Measurements from ENCODE around the gene SYNPR. TPM values are rescaled to one million over a fixed set of nuclear protein-coding genes. Genes with fewer than 3 reads are reported as not detected.

SYNPR gene
- total RNA-seq, 1 experiment from 2014 or later: 0.17 TPM

DNA sequence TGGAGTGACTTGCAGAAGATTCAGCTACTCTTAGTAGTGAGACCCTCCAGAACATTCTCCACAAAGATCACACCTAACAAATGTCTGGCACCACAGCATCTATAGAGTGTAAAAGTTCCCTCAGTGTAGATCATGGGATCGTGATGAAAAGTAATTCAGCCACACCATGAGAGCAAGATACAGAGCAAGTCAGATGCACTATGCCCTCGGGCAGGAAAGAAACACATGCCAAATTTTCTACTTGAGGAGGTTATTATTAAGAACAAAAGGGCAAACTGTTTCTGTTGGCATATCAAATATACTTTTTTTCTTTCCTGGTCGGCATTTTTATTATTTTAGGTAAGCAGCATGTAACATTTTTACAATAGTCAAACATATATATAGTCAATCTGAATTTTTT lies 329.6 kb downstream of the SYNPR start:
- no peak overlapping the region for H3K4me2 ChIP-seq (ENCODE audit: insufficient read depth, insufficient read length, low read length)
- no peaks in the 10 kb centered on the region for H4K20me1 ChIP-seq (ENCODE audit: control insufficient read depth, insufficient read depth, insufficient read length)
- H3K14ac ChIP-seq (ENCODE audit: insufficient read depth, low read length): no peak overlapping the region
- H3K23ac ChIP-seq (ENCODE audit: insufficient read length, low read depth, low read length): no peak overlapping the region
- H3K56ac ChIP-seq (ENCODE audit: insufficient read length, low read depth, low read length): no peak overlapping the region
- no peak overlapping the region for H3K4ac ChIP-seq (ENCODE audit: low read depth, low read length)
- H3T11ph ChIP-seq (ENCODE audit: low read length): no peak overlapping the region
- TF ChIP-seq, protein P1, sequence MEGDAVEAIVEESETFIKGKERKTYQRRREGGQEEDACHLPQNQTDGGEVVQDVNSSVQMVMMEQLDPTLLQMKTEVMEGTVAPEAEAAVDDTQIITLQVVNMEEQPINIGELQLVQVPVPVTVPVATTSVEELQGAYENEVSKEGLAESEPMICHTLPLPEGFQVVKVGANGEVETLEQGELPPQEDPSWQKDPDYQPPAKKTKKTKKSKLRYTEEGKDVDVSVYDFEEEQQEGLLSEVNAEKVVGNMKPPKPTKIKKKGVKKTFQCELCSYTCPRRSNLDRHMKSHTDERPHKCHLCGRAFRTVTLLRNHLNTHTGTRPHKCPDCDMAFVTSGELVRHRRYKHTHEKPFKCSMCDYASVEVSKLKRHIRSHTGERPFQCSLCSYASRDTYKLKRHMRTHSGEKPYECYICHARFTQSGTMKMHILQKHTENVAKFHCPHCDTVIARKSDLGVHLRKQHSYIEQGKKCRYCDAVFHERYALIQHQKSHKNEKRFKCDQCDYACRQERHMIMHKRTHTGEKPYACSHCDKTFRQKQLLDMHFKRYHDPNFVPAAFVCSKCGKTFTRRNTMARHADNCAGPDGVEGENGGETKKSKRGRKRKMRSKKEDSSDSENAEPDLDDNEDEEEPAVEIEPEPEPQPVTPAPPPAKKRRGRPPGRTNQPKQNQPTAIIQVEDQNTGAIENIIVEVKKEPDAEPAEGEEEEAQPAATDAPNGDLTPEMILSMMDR (conservative IDR thresholded peaks at IDR 0.05): no peak
- H3K9ac ChIP-seq (ENCODE audit: extremely low read depth, insufficient read length, low read length): no peak overlapping the region
- H3K4me1 ChIP-seq (ENCODE audit: insufficient read depth, low read length): no peaks in the 10 kb centered on the region
- H3K4me1 Mint-ChIP-seq: 0 out of 4 replicates have a peak, but pooled peaks cover 0 to 3% of the 10 kb centered on the region in 2 experiments
- H3K27ac Mint-ChIP-seq: no peak overlapping the region
- H2BK15ac ChIP-seq (ENCODE audit: low read depth, low read length): no peak overlapping the region
- H2BK5ac ChIP-seq (ENCODE audit: insufficient read length, low read length): no peak overlapping the region
- no peak overlapping the region for H4K91ac ChIP-seq (ENCODE audit: insufficient read length, low read depth, low read length)
- H2BK12ac ChIP-seq (ENCODE audit: insufficient read length, low read depth, low read length): no peak overlapping the region
- no peaks in the 10 kb centered on the region for H3K36me3 Mint-ChIP-seq (ENCODE audit: insufficient read depth in 1 of 3, low read depth in 3 of 3)
- H3K18ac ChIP-seq (ENCODE audit: insufficient read length, low read depth, low read length): no peak overlapping the region
- H3K27ac ChIP-seq (ENCODE audit: insufficient read length, low read depth, low read length): no peak overlapping the region
- no peaks in the 10 kb centered on the region for H3K9me3 Mint-ChIP-seq
- DNase-seq: no peak
- no peaks in the 10 kb centered on the region for H3K79me1 ChIP-seq (ENCODE audit: insufficient read depth, low read depth, low read length, poor library complexity, severe bottlenecking)
- no peak overlapping the region for H3K4me3 Mint-ChIP-seq
- H3K27me3 Mint-ChIP-seq (ENCODE audit: low read depth): no peaks in the 10 kb centered on the region
- no peaks in the 10 kb centered on the region for H3K9me3 ChIP-seq (ENCODE audit: control insufficient read depth, low read depth, low read length)
- H3K79me2 ChIP-seq (ENCODE audit: insufficient read depth, low read length): no peaks in the 10 kb centered on the region
- H2BK120ac ChIP-seq (ENCODE audit: low read depth, low read length, poor library complexity, severe bottlenecking): no peak overlapping the region
- no peak overlapping the region for H2AK5ac ChIP-seq (ENCODE audit: insufficient read length, low read length)
- no peak overlapping the region for H2BK20ac ChIP-seq (ENCODE audit: low read depth, low read length, poor library complexity, severe bottlenecking)
- H3K27me3 ChIP-seq (ENCODE audit: insufficient read depth, low read length): no peaks in the 10 kb centered on the region
- H3K23me2 ChIP-seq (ENCODE audit: insufficient read length, low read depth, low read length, poor library complexity, severe bottlenecking): no peaks in the 10 kb centered on the region
- H4K5ac ChIP-seq (ENCODE audit: insufficient read length, low read depth, low read length): no peak overlapping the region
- H2AFZ ChIP-seq (ENCODE audit: low read length): no peak overlapping the region
- no peak overlapping the region for H4K8ac ChIP-seq (replicated peaks; ENCODE audit: insufficient read length, low read depth, low read length)
- WGBS (ENCODE audit: extremely low coverage, insufficient read length, low lambda C conversion rate): no CpG with 5 or more reads among the region's 3 CpGs

Measured in H9 (cell line).